Fibroblast of lung (primary cell): ENCODE results near the gene DHX32. TPM values are rescaled to one million over a fixed set of nuclear protein-coding genes. Genes with fewer than 3 reads are reported as not detected.
A peak's percentile ranks its signal among the peaks of the same experiment; 100 is the strongest.

ENCODE experiments used
- DNase-seq, 2 donors: peaks; one replicate each; pipeline versions ENCODE4 v3.0.0 to v3.0.0-alpha.2; 2010; ENCODE audit warnings: low read depth in 2 of 2
- H2AFZ ChIP-seq: 2 replicates; pipeline ENCODE4 v1.5.1; 2012; ENCODE audit warnings: low read length, control low read depth, inconsistent platforms
- H3K27ac ChIP-seq: 2 replicates; pipeline ENCODE4 v1.5.1; 2011; ENCODE audit warnings: low read length, control low read depth; ENCODE audit not compliant: insufficient read depth
- H3K27me3 ChIP-seq: 2 replicates; pipeline ENCODE4 v1.5.1; 2011; ENCODE audit warnings: mild to moderate bottlenecking, low read length; ENCODE audit not compliant: control insufficient read depth, insufficient read depth
- H3K36me3 ChIP-seq: 2 replicates; pipeline ENCODE4 v1.5.1; 2011; ENCODE audit warnings: low read length; ENCODE audit not compliant: control insufficient read depth, insufficient read depth
- H3K4me1 ChIP-seq: 2 replicates; pipeline ENCODE4 v1.5.1; 2011; ENCODE audit warnings: low read length; ENCODE audit not compliant: control insufficient read depth, insufficient read depth; ENCODE audit errors: extremely low read depth
- H3K4me2 ChIP-seq: 2 replicates; pipeline ENCODE4 v1.5.1; 2011; ENCODE audit warnings: low read length, control low read depth; ENCODE audit not compliant: insufficient read depth; ENCODE audit errors: extremely low read depth
- H3K4me3 ChIP-seq, 4 experiments: fragments of 200-600 bp in 1 of 4; sonication (generic) in 1 of 4; replicated peaks in 1 of 4; 2 replicates each; pipeline ENCODE4 v1.5.1; 2011 to 2016; ENCODE audit warnings: low read length in 4 of 4, low read depth in 3 of 4, mild to moderate bottlenecking in 3 of 4, control low read depth in 2 of 4, inconsistent platforms in 1 of 4, mixed read lengths in 1 of 4; ENCODE audit not compliant: insufficient read depth in 1 of 4; ENCODE audit errors: control extremely low read depth in 1 of 4
- H3K79me2 ChIP-seq: 2 replicates; pipeline ENCODE4 v1.5.1; 2012; ENCODE audit warnings: mild to moderate bottlenecking, low read length, inconsistent platforms; ENCODE audit not compliant: control insufficient read depth, insufficient read depth
- H3K9ac ChIP-seq: 2 replicates; pipeline ENCODE4 v1.5.1; 2011; ENCODE audit warnings: mild to moderate bottlenecking, low read length, control low read depth; ENCODE audit not compliant: insufficient read depth
- H3K9me3 ChIP-seq: 2 replicates; pipeline ENCODE4 v1.5.1; 2012; ENCODE audit warnings: low read depth, low read length; ENCODE audit not compliant: control insufficient read depth, insufficient read depth
- H4K20me1 ChIP-seq: 2 replicates; pipeline ENCODE4 v1.5.1; 2011; ENCODE audit warnings: low read length; ENCODE audit not compliant: control insufficient read depth, insufficient read depth; ENCODE audit errors: extremely low read depth
- CTCF ChIP-seq, 2 donors: IDR thresholded peaks in 1 of 2; conservative IDR thresholded peaks in 1 of 2; 1 replicate in 1 of 2; 2 replicates in 1 of 2; pipeline ENCODE4 v1.5.1; 2011 to 2012; ENCODE audit warnings: low read length in 2 of 2, control low read depth in 1 of 2, inconsistent platforms in 1 of 2, low read depth in 1 of 2, mild to moderate bottlenecking in 1 of 2
- EZH2 ChIP-seq: IDR thresholded peaks from 2 replicates; pipeline ENCODE4 v1.5.1; 2012; ENCODE audit warnings: low read length, control low read depth, mild to moderate bottlenecking; ENCODE audit errors: missing control alignments
- polyA plus RNA-seq, 2 donors: library from polyadenylated mRNA; depleted of rRNA in 1 of 2; stranded (reverse) in 1 of 2; unstranded in 1 of 2; fragments of >200 nt; gene quantifications; 2 replicates each; pipeline ENCODE4 v1.2.1, GENCODE V29; 2011 to 2012; ENCODE audit warnings: missing spikeins in 1 of 2
- total RNA-seq: library from RNA; depleted of rRNA; stranded (reverse); fragments of >200 nt; gene quantifications from 2 replicates; pipeline ENCODE4 v1.2.1, GENCODE V29; 2014

The DHX32 gene
- total and polyA plus RNA-seq, 2 donors (not counting 1 experiment from before 2014, with no cell fraction given): 31.1 to 33.7 TPM

- Histone ChIP-seq H2AFZ (peak within 1 kb of the TSS; percentile 100), H3K79me2 (peaks cover 46% of the 10 kb centered on the region), H3K4me3 (peak within 1 kb of the TSS; percentile 64 to 99 (median 86)), H3K27ac (peak within 1 kb of the TSS; percentile 100), H3K9ac (peak within 1 kb of the TSS; percentile 96), H3K4me2 (peak within 1 kb of the TSS; percentile 91), H3K9me3 (no peaks in the 10 kb centered on the region), H4K20me1 (no peaks in the 10 kb centered on the region), H3K4me1 (peaks cover 10% of the 10 kb centered on the region), H3K27me3 (no peaks in the 10 kb centered on the region), H3K36me3 (peaks cover 3% of the 10 kb centered on the region)
- DNase-seq: peak; percentile 82 to 91
- TF ChIP-seq CTCF (conservative IDR thresholded peaks at IDR 0.05 in 1 of 2, IDR thresholded peaks at IDR 0.05 in 1 of 2; ENCODE audit: low read depth in 1 of 2, low read length in 2 of 2) (no peak), EZH2 (no peak)
These were observed 58.0 kb downstream of the DHX32 start, which contains the start of the genes BCCIP and UROS for GRCh38 chr10:125822878-125823662. Gene BCCIP (plus strand): TSS chr10:125823546. CDS start chr10:125823558, 12 bp downstream. Gene UROS (minus strand): TSS chr10:125823258. CDS start chr10:125816499, 6,759 bp downstream.

GRCh38 chr10:125820701-125821100, 60.4 kb downstream of the DHX32 start:
- no peak for DNase-seq

More at GRCh38 chr10:125820701-125821100, 60.4 kb downstream of the DHX32 start:
- Histone ChIP-seq H3K27ac (no peak overlapping the region), H3K4me3 (no peak overlapping the region), H3K79me2 (peaks cover 34% of the 10 kb centered on the region), H3K9me3 (no peaks in the 10 kb centered on the region), H3K4me1 (peaks cover 10% of the 10 kb centered on the region), H4K20me1 (no peaks in the 10 kb centered on the region), H3K4me2 (no peak overlapping the region), H3K27me3 (no peaks in the 10 kb centered on the region), H3K36me3 (peaks cover 1% of the 10 kb centered on the region), H3K9ac (no peak overlapping the region), H2AFZ (no peak overlapping the region)
- TF ChIP-seq EZH2: no peak
- TF ChIP-seq CTCF (conservative IDR thresholded peaks at IDR 0.05 in 1 of 2, IDR thresholded peaks at IDR 0.05 in 1 of 2; ENCODE audit: low read depth in 1 of 2, low read length in 2 of 2): no peak
